Thyroid gland (tissue), 4 donors: ENCODE results near the gene IZUMO3.

Experiments used
- POLR2A ChIP-seq, 2 donors: fragments of 450-650 bp; IDR thresholded peaks; one replicate each; pipeline ENCODE4 v1.6.1; 2017; ENCODE audit warnings: antibody characterized with exemption in 2 of 2, mild to moderate bottlenecking in 2 of 2, moderate library complexity in 1 of 2
- TF ChIP-seq, protein P1 (sequence below), 6 experiments: fragments of 200-600 bp in 3 of 6; fragments of 450-650 bp in 3 of 6; sonication (generic) in 3 of 6; IDR thresholded peaks; one replicate each; pipeline ENCODE4 v1.5.1; 2016 to 2019; ENCODE audit warnings: antibody characterized with exemption in 6 of 6, mild to moderate bottlenecking in 2 of 6, inconsistent platforms in 1 of 6, moderate library complexity in 1 of 6

DNA sequence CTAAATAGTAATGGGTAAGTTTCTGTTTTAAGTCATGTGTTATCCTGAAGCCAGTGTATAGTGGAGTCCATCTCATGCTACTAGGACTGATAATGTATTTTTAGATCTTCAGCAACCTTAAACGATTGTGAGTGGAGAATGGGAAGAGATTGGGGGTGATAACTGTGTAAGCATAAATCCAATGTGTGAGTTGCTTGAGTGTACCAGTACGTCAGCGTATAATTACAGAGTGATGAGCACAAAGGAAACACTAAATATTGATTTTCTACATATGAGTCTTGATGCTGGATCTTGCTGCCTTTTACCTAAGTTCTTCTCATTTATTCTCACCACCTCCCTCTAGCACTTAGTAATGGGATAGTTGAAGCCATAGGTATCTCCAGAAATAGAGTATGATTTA, 16.3 kb upstream of the IZUMO3 start:
- TF ChIP-seq, protein P1, sequence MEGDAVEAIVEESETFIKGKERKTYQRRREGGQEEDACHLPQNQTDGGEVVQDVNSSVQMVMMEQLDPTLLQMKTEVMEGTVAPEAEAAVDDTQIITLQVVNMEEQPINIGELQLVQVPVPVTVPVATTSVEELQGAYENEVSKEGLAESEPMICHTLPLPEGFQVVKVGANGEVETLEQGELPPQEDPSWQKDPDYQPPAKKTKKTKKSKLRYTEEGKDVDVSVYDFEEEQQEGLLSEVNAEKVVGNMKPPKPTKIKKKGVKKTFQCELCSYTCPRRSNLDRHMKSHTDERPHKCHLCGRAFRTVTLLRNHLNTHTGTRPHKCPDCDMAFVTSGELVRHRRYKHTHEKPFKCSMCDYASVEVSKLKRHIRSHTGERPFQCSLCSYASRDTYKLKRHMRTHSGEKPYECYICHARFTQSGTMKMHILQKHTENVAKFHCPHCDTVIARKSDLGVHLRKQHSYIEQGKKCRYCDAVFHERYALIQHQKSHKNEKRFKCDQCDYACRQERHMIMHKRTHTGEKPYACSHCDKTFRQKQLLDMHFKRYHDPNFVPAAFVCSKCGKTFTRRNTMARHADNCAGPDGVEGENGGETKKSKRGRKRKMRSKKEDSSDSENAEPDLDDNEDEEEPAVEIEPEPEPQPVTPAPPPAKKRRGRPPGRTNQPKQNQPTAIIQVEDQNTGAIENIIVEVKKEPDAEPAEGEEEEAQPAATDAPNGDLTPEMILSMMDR (IDR thresholded peaks at IDR 0.05), result no peak
- no peak for TF ChIP-seq POLR2A (IDR thresholded peaks at IDR 0.05)
